PC-9 (cell line): ENCODE measurements around the gene PDE4D.

ENCODE experiments used
- CTCF ChIP-seq: fragments of 200-600 bp; sonication (generic); conservative IDR thresholded peaks from 2 replicates; pipeline ENCODE4 v1.6.1; 2017; ENCODE audit warnings: mixed run types, antibody characterized with exemption, mild to moderate bottlenecking, moderate library complexity
- EZH2 ChIP-seq: fragments of 200-600 bp; sonication (generic); IDR thresholded peaks from 2 replicates; pipeline ENCODE4 v1.8.0; 2017; ENCODE audit warnings: antibody characterized with exemption, low read depth

GRCh38 chr5:59064293-59064692 lies 829.2 kb downstream of the PDE4D start:
- TF ChIP-seq CTCF = no peak
- no peak for TF ChIP-seq EZH2
